ENCODE results near the gene GPBP1.
"Not testable (repeated sequence)": the region's sequence is repeated elsewhere in the genome, so short reads cannot be mapped to it uniquely, and the experiment has no call there.

Gene GPBP1

GRCh38 chr5:57215629-57216195 lies 41.9 kb downstream of the GPBP1 start:
- no peak for DNase-seq

DNA sequence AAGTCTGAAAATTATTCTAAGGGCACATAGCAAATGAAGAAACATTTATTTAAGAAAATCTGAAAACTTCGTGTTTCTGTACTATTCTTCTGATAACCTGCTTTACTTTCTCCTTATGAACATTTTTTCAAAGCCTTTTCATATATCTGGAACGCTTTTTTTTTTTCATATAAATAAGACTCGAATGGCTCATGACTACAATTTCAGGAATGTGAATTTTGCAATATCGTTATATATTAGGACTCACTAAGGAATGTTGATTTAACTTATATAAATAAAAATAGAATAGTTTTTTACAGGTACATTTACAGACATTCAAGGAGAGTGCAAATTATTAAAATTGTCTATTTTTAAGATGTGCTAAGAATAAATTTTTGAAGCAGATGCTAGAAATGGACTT lies 42.9 kb downstream of the GPBP1 start:
- DNase-seq: no peak

GRCh38 chr5:57219386-57219785 lies 45.5 kb downstream of the GPBP1 start:
- no peak for DNase-seq

GRCh38 chr5:57221049-57221568 lies 47.2 kb downstream of the GPBP1 start:
- no peak for DNase-seq

- DNase-seq: no peak
Measured at GRCh38 chr5:57225553-57225952, 51.7 kb downstream of the GPBP1 start.

GRCh38 chr5:57229313-57229712 lies 55.5 kb downstream of the GPBP1 start:
- DNase-seq: no peak

GRCh38 chr5:57231607-57232006 lies 57.7 kb downstream of the GPBP1 start:
- no peak for DNase-seq

DNA sequence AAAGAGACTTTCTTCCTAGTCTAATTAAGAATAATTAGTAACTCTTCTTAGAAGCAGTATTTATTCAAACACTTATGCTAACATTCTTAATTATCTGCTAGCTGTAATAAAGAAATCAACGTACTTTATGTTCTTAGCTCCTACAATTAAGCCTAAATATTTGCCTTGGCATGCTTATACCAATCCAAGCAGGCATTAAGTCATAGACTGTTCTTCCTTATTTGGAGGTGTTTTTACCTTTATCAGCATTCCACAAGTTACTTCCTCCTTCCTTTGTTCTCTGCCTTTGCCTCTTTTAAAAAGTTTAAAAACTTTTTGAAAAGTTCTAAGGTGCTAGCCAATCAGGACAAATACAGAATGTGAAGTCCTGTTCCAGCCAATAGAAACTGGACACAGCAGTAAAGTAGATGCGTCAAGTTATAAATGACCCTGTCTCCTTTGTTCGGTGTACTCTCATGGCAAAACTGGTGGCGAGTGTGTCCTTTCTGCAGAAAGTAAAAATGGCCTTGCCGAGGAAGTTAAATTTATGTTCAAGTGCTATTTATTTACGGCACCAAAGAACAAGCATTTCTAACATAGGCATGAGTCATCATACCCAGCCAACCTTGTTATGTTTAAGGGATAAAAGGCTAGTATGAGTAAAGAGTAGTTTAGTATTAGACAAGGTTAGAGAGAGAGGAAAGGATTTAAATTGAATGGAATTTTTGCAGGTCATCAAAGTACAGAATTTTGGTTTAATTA lies 58.6 kb downstream of the GPBP1 start:
- DNase-seq: no peak

DNA sequence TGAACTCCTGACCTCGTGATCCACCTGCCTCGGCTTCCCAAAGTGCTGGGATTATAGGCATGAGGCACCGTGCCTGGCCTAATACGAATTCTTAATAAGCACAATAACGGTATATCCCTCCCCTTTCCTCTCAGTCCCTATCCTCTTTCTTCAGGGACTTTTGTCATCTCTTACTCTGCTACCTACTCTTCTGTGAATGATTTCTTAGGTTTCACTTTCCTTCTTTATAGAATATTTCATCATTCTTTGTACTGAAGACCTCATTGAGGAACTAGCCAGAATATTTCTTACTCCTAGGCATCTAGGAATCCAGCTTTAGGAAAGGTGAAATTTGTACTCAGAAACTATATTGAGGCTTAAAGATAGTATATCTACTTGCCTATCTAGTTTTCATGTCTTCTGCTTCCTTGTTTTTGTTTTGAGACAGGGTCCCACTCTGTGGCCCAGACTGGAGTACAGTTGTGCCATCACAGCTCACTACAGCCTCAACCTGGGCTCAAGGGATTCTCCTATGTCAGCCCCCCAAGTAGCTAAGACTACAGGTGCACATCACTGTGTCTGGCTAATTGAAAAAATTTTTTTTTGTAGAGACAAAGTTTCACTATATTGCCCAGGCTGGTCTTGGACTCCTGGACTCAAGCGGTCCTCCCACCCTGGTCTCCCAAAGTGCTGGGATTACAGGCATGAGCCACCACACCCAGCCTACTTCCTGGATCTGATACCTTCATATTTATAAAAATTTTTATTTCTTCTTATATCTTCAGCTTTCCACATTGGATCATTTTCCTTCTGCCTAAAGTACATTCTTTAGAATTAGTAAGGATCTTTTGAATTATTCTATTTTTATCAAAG lies 69.7 kb downstream of the GPBP1 start:
- DNase-seq: no peak

GRCh38 chr5:57244331-57244730 lies 70.5 kb downstream of the GPBP1 start:
- DNase-seq: no peak

DNA sequence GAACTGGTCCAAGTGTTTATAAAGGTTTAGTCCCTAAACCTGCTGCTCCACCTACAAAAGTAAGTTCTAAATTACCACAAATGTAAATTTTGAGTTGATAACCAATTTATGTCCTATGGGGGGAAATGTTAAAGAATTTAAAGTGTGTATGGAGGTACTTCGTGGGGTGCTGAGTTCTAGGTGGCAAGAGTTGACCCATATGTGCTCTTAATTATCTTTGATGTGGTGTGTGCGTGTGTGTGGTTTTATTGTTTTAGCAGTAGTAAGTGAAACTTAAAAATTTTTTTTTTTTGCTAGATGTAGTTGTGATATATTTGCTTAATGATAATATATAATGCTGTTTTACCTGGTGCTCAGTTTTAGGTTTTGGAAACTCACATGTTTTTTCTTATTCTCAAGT lies 72.6 kb downstream of the GPBP1 start:
- DNase-seq: no peak

DNA sequence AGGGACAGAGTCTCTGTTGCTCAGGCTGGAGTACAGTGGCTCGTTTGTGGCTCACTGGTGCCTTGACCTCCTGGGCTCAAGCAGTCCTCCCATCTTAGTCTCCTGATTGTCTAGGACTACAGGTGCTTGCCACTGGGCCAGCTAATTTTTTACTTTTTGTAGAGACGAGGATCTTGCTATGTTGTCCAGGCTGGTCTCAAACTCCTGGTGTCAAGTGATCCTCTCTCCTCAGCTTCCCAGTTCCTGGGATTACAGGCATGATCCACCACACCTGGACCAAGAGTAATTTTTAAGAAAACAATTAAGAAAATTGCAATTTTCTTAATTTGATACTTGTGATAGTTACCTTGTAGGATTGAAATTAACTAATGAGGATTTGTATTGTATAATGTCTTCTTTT lies 73.9 kb downstream of the GPBP1 start:
- DNase-seq: no peak

- DNase-seq: no peak
Measured at GRCh38 chr5:57249265-57249874, 75.5 kb downstream of the GPBP1 start.

DNA sequence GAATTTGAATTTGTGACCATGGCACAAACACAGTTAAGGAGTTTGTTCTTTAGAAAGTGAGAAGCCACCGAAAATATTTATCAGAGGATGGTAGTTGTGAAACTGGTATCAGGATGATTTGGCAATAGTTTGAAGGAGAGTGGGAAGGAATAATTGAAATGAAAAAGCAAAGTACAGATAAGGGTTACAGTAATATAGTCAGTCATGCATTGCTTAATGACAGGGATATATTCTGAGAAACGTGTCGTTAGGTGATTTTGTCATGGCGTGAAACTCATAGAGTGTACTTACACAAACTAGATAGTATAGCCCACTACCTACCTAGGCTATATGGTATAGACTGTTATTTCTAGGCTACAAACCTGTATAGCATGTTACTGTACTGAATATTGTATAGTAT lies 84.2 kb downstream of the GPBP1 start:
- no peak for DNase-seq

DNA sequence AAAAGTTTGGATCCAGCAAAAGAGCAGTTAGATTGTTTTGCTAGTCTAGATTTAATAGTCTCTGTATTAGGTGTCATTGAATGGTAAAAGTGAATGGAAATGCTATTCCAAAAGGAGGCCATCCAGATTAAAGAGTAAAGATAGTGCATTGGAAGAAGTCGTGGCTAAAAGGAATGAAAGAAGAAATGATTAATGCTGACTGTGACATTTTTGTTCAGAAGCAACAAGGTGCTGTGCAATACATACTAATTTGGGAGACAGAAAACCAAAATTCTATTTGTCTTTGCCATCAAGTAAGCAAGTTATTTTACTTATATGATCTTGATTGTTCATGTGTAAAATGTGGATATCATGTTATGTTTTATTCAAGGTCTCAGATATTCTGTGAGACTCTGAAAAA lies 85.1 kb downstream of the GPBP1 start:
- no peak for DNase-seq

DNA sequence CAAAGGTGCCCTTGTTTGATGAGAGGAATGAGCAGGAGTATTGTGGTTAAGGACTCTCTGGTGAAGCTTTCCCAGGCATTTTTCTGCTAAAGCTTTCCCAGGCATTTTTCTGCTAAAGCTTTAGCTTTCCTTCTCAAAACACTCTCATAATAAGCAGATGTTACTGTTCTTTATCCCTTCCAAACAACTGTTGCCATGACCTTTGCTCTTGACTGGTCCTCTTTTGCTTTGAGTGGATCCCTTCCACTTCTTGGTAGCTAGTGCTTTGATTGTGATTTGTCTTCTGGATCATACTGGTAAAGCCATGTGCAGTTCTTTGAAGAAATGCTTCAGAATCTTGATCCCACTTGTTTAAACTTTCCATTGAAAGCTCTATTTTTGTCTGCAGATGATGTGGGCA lies 85.8 kb downstream of the GPBP1 start:
- no peak for DNase-seq

DNA sequence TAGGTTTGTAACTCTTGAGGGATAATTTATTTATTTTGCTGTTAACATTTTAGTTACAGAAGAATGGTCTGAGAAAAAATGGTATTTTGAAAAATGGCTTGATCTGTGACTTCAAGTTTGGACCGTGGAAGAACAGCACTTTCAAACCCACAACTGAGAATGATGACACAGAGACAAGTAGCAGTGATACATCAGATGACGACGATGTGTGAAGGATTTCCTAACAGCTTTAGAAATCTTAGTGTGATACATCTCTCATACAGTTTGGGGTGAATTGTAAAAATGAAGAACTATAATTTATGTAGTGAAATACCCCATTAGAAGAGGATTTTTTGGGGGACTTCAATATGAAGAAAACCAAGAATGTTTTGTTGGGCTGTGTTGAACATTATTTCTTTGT lies 88.7 kb downstream of the GPBP1 start:
- no peak for DNase-seq

DNA sequence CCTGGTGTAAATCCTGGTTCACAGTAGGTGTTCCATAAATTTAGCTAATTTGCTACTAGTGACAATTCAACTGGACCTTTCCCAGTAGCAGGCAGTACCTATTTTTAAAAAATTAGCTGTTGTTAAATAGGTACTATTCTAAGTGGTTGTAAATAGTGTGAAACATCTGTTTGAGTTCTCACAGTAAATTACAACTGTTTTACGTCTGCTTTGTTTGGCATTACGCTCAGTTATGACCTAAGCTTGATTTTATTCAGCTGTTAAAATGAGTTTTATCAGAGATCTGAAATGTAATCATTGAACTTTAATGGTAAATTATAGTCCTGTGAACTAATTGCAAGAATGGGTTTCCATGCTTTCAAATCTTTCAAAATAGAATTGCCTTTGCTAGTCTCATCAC lies 93.9 kb downstream of the GPBP1 start:
- no peak for DNase-seq

DNA sequence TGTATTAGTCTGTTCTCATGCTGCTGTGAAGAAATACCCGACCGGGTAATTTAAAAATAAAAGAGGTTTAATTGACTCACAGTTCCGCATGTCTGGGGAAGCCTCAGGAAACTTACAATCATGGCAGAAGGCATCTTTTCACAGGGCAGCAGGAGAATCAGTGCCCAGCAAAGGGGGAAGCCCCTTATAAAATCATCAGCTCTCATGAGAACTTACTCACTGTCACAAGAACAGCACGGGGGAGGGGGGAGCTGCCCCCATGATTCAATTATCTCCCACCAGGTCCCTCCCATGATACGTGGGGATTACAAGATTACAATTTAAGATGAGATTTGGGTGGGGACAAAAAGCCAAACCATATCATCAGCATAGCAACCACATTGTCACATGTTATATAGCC lies 102.5 kb downstream of the GPBP1 start:
- DNase-seq: no peak

GRCh38 chr5:57277085-57277484 lies 103.2 kb downstream of the GPBP1 start:
- DNase-seq: no peak

- no peak for DNase-seq
Measured at GRCh38 chr5:57280853-57281252, 107.0 kb downstream of the GPBP1 start.

- DNase-seq: not testable (repeated sequence)
Measured at GRCh38 chr5:57285084-57285483, 111.2 kb downstream of the GPBP1 start.

- no peak for DNase-seq
Measured at GRCh38 chr5:57291894-57292293, 118.0 kb downstream of the GPBP1 start.

Data from NCI-H2171 (cell line).